GM19395 (cell line): Measurements from ENCODE around the gene CFAP54.

Experiments
- ATAC-seq: cut with Tn5 transposase; IDR thresholded peaks from one replicate; pipeline ENCODE4 v1.9.1; 2021; ENCODE audit warnings: mild to moderate bottlenecking, moderate library complexity; ENCODE audit not compliant: unreplicated experiment

Gene CFAP54

GRCh38 chr12:96811083-96811482, 321.7 kb downstream of the CFAP54 start:
- ATAC-seq: no peak

GRCh38 chr12:96812153-96812552, 322.8 kb downstream of the CFAP54 start:
- no peak for ATAC-seq

- no peak for ATAC-seq
Observed at GRCh38 chr12:96814200-96814599, 324.8 kb downstream of the CFAP54 start.

- no peak for ATAC-seq
Observed at GRCh38 chr12:96821592-96821991, 332.2 kb downstream of the CFAP54 start.

- ATAC-seq: no peak
Observed at GRCh38 chr12:96822641-96823040, 333.3 kb downstream of the CFAP54 start.

GRCh38 chr12:96824074-96824837, 334.9 kb downstream of the CFAP54 start:
- ATAC-seq: no peak

GRCh38 chr12:96824838-96825236, 335.5 kb downstream of the CFAP54 start:
- ATAC-seq: no peak

- no peak for ATAC-seq
Observed at GRCh38 chr12:96828169-96828789, 338.9 kb downstream of the CFAP54 start.

GRCh38 chr12:96829354-96829753, 340.0 kb downstream of the CFAP54 start:
- no peak for ATAC-seq

- no peak for ATAC-seq
Observed at GRCh38 chr12:96831346-96831745, 342.0 kb downstream of the CFAP54 start.

- ATAC-seq: no peak
Observed at GRCh38 chr12:96846293-96846692, 356.9 kb downstream of the CFAP54 start.

- ATAC-seq: no peak
Observed at GRCh38 chr12:96850676-96851075, 361.3 kb downstream of the CFAP54 start.

- ATAC-seq: no peak
Observed at GRCh38 chr12:96858162-96858561, 368.8 kb downstream of the CFAP54 start.

GRCh38 chr12:96861656-96862055, 372.3 kb downstream of the CFAP54 start:
- ATAC-seq: no peak

- no peak for ATAC-seq
Observed at GRCh38 chr12:96862326-96862725, 372.9 kb downstream of the CFAP54 start.

- ATAC-seq: no peak
Observed at GRCh38 chr12:96864335-96864734, 375.0 kb downstream of the CFAP54 start.

GRCh38 chr12:96866801-96867590, 377.6 kb downstream of the CFAP54 start:
- no peak for ATAC-seq

GRCh38 chr12:96870946-96871345, 381.6 kb downstream of the CFAP54 start:
- ATAC-seq: no peak

- ATAC-seq: no peak
Observed at GRCh38 chr12:96872961-96873360, 383.6 kb downstream of the CFAP54 start.

GRCh38 chr12:96874211-96874610, 384.8 kb downstream of the CFAP54 start:
- no peak for ATAC-seq

- no peak for ATAC-seq
Observed at GRCh38 chr12:96876966-96877365, 387.6 kb downstream of the CFAP54 start.

- no peak for ATAC-seq
Observed at GRCh38 chr12:96878704-96879103, 389.3 kb downstream of the CFAP54 start.
